Measurements from ENCODE around the gene RHOXF1. TPM values are rescaled to one million over a fixed set of nuclear protein-coding genes. Genes with fewer than 3 reads are reported as not detected.
"Not testable (repeated sequence)": the region's sequence is repeated elsewhere in the genome, so short reads cannot be mapped to it uniquely, and the experiment has no call there.

RHOXF1 gene
- total and polyA plus RNA-seq, 2 donors = 0.39 to 0.42 TPM

- Histone ChIP-seq H3K4me1 (ENCODE audit: control insufficient read depth in 2 of 2, insufficient read depth in 2 of 2, low read length in 2 of 2) (no peaks in the 10 kb centered on the region), H3K27ac (ENCODE audit: low read depth in 1 of 2, low read length in 1 of 2) (no peak overlapping the region), H3K4me3 (ENCODE audit: low read length in 2 of 2) (no peak overlapping the region), H3K9me3 (ENCODE audit: control insufficient read depth in 2 of 2, insufficient read depth in 1 of 2, low read length in 1 of 2) (no peaks in the 10 kb centered on the region), H3K36me3 (ENCODE audit: control insufficient read depth in 2 of 2, insufficient read depth in 2 of 2, low read length in 1 of 2) (no peaks in the 10 kb centered on the region), H3K27me3 (ENCODE audit: control insufficient read depth in 2 of 2, insufficient read depth in 1 of 2, low read length in 1 of 2) (no peaks in the 10 kb centered on the region)
- 87% methylated on average over 11 of the region's 11 CpGs for WGBS
- DNase-seq (ENCODE audit: low read depth in 6 of 9, low spot score in 9 of 9) = no peak
Observed at GRCh38 chrX:120140293-120140981, 24.7 kb upstream of the RHOXF1 start.

- WGBS = 94% methylated on average over 3 of the region's 3 CpGs
- Histone ChIP-seq H3K27ac (ENCODE audit: low read depth in 1 of 2, low read length in 1 of 2) (no peak overlapping the region), H3K4me1 (ENCODE audit: control insufficient read depth in 2 of 2, insufficient read depth in 2 of 2, low read length in 2 of 2) (no peaks in the 10 kb centered on the region), H3K4me3 (ENCODE audit: low read length in 2 of 2) (no peak overlapping the region), H3K36me3 (ENCODE audit: control insufficient read depth in 2 of 2, insufficient read depth in 2 of 2, low read length in 1 of 2) (no peaks in the 10 kb centered on the region), H3K27me3 (ENCODE audit: control insufficient read depth in 2 of 2, insufficient read depth in 1 of 2, low read length in 1 of 2) (no peaks in the 10 kb centered on the region), H3K9me3 (ENCODE audit: control insufficient read depth in 2 of 2, insufficient read depth in 1 of 2, low read length in 1 of 2) (no peaks in the 10 kb centered on the region)
- DNase-seq (ENCODE audit: low read depth in 6 of 9, low spot score in 9 of 9) = no peak
Observed at GRCh38 chrX:120137439-120137838, 21.7 kb upstream of the RHOXF1 start.

- H3K9me3 ChIP-seq (ENCODE audit: control insufficient read depth in 2 of 2, insufficient read depth in 1 of 2, low read length in 1 of 2) = no peaks in the 10 kb centered on the region
- no peak overlapping the region for H3K27ac ChIP-seq (ENCODE audit: low read depth in 1 of 2, low read length in 1 of 2)
- no peak overlapping the region for H3K4me3 ChIP-seq (ENCODE audit: low read length in 2 of 2)
- no peak for DNase-seq (ENCODE audit: low read depth in 6 of 9, low spot score in 9 of 9)
- H3K27me3 ChIP-seq (ENCODE audit: control insufficient read depth in 2 of 2, insufficient read depth in 1 of 2, low read length in 1 of 2) = no peaks in the 10 kb centered on the region
- no peaks in the 10 kb centered on the region for H3K4me1 ChIP-seq (ENCODE audit: control insufficient read depth in 2 of 2, insufficient read depth in 2 of 2, low read length in 2 of 2)
- 62% methylated on average over 3 of the region's 3 CpGs for WGBS
- no peaks in the 10 kb centered on the region for H3K36me3 ChIP-seq (ENCODE audit: control insufficient read depth in 2 of 2, insufficient read depth in 2 of 2, low read length in 1 of 2)
Observed at GRCh38 chrX:120136840-120137239, 21.1 kb upstream of the RHOXF1 start.

- Histone ChIP-seq H3K4me1 (ENCODE audit: control insufficient read depth in 2 of 2, insufficient read depth in 2 of 2, low read length in 2 of 2) (no peaks in the 10 kb centered on the region), H3K27ac (ENCODE audit: low read depth in 1 of 2, low read length in 1 of 2) (no peak overlapping the region), H3K4me3 (ENCODE audit: low read length in 2 of 2) (no peak overlapping the region), H3K9me3 (ENCODE audit: control insufficient read depth in 2 of 2, insufficient read depth in 1 of 2, low read length in 1 of 2) (no peaks in the 10 kb centered on the region), H3K27me3 (ENCODE audit: control insufficient read depth in 2 of 2, insufficient read depth in 1 of 2, low read length in 1 of 2) (no peaks in the 10 kb centered on the region), H3K36me3 (ENCODE audit: control insufficient read depth in 2 of 2, insufficient read depth in 2 of 2, low read length in 1 of 2) (no peaks in the 10 kb centered on the region)
- WGBS = 81% methylated on average over 6 of the region's 6 CpGs
- DNase-seq (ENCODE audit: low read depth in 6 of 9, low spot score in 9 of 9) = no peak
Observed at GRCh38 chrX:120136128-120136527, 20.4 kb upstream of the RHOXF1 start.

- H3K36me3 ChIP-seq (ENCODE audit: control insufficient read depth in 2 of 2, insufficient read depth in 2 of 2, low read length in 1 of 2); H3K4me3 ChIP-seq (ENCODE audit: low read length in 2 of 2); H3K27ac ChIP-seq (ENCODE audit: low read depth in 1 of 2, low read length in 1 of 2); H3K27me3 ChIP-seq (ENCODE audit: control insufficient read depth in 2 of 2, insufficient read depth in 1 of 2, low read length in 1 of 2); H3K4me1 ChIP-seq (ENCODE audit: control insufficient read depth in 2 of 2, insufficient read depth in 2 of 2, low read length in 2 of 2); DNase-seq (ENCODE audit: low read depth in 6 of 9, low spot score in 9 of 9); H3K9me3 ChIP-seq (ENCODE audit: control insufficient read depth in 2 of 2, insufficient read depth in 1 of 2, low read length in 1 of 2): not testable (repeated sequence)
- WGBS = 100% methylated on average over 5 of the region's 5 CpGs
Observed at GRCh38 chrX:120128306-120128846, 12.7 kb upstream of the RHOXF1 start.

- no peaks in the 10 kb centered on the region for H3K27me3 ChIP-seq (ENCODE audit: control insufficient read depth in 2 of 2, insufficient read depth in 1 of 2, low read length in 1 of 2)
Observed at GRCh38 chrX:120125444-120125843, 9.7 kb upstream of the RHOXF1 start.

GRCh38 chrX:120120223-120120622, 4.5 kb upstream of the RHOXF1 start:
- Histone ChIP-seq H3K4me1 (ENCODE audit: control insufficient read depth in 2 of 2, insufficient read depth in 2 of 2, low read length in 2 of 2) (no peaks in the 10 kb centered on the region), H3K27ac (ENCODE audit: low read depth in 1 of 2, low read length in 1 of 2) (no peak overlapping the region), H3K36me3 (ENCODE audit: control insufficient read depth in 2 of 2, insufficient read depth in 2 of 2, low read length in 1 of 2) (no peaks in the 10 kb centered on the region), H3K4me3 (ENCODE audit: low read length in 2 of 2) (no peak overlapping the region), H3K9me3 (ENCODE audit: control insufficient read depth in 2 of 2, insufficient read depth in 1 of 2, low read length in 1 of 2) (no peaks in the 10 kb centered on the region), H3K27me3 (ENCODE audit: control insufficient read depth in 2 of 2, insufficient read depth in 1 of 2, low read length in 1 of 2) (no peaks in the 10 kb centered on the region)
- 96% methylated on average over 12 of the region's 12 CpGs for WGBS
- DNase-seq (ENCODE audit: low read depth in 6 of 9, low spot score in 9 of 9) = no peak

More at GRCh38 chrX:120125444-120125843, 9.7 kb upstream of the RHOXF1 start:
- Histone ChIP-seq H3K36me3 (ENCODE audit: control insufficient read depth in 2 of 2, insufficient read depth in 2 of 2, low read length in 1 of 2) (no peaks in the 10 kb centered on the region), H3K27ac (ENCODE audit: low read depth in 1 of 2, low read length in 1 of 2) (no peak overlapping the region), H3K4me3 (ENCODE audit: low read length in 2 of 2) (no peak overlapping the region), H3K4me1 (ENCODE audit: control insufficient read depth in 2 of 2, insufficient read depth in 2 of 2, low read length in 2 of 2) (no peaks in the 10 kb centered on the region), H3K9me3 (ENCODE audit: control insufficient read depth in 2 of 2, insufficient read depth in 1 of 2, low read length in 1 of 2) (no peaks in the 10 kb centered on the region)
- DNase-seq (ENCODE audit: low read depth in 6 of 9, low spot score in 9 of 9) = no peak
- WGBS = 98% methylated on average over 3 of the region's 3 CpGs

- H3K36me3 ChIP-seq (ENCODE audit: control insufficient read depth in 2 of 2, insufficient read depth in 2 of 2, low read length in 1 of 2) = no peaks in the 10 kb centered on the region
- H3K4me3 ChIP-seq (ENCODE audit: low read length in 2 of 2) = no peak overlapping the region
- no peaks in the 10 kb centered on the region for H3K4me1 ChIP-seq (ENCODE audit: control insufficient read depth in 2 of 2, insufficient read depth in 2 of 2, low read length in 2 of 2)
- DNase-seq (ENCODE audit: low read depth in 6 of 9, low spot score in 9 of 9) = no peak
- no peak overlapping the region for H3K27ac ChIP-seq (ENCODE audit: low read depth in 1 of 2, low read length in 1 of 2)
- no peaks in the 10 kb centered on the region for H3K27me3 ChIP-seq (ENCODE audit: control insufficient read depth in 2 of 2, insufficient read depth in 1 of 2, low read length in 1 of 2)
- no peaks in the 10 kb centered on the region for H3K9me3 ChIP-seq (ENCODE audit: control insufficient read depth in 2 of 2, insufficient read depth in 1 of 2, low read length in 1 of 2)
Observed at GRCh38 chrX:120111611-120112010, 4.1 kb downstream of the RHOXF1 start.

- Histone ChIP-seq H3K27ac (ENCODE audit: low read depth in 1 of 2, low read length in 1 of 2) (no peak overlapping the region), H3K27me3 (ENCODE audit: control insufficient read depth in 2 of 2, insufficient read depth in 1 of 2, low read length in 1 of 2) (no peaks in the 10 kb centered on the region), H3K4me3 (ENCODE audit: low read length in 2 of 2) (no peak overlapping the region), H3K36me3 (ENCODE audit: control insufficient read depth in 2 of 2, insufficient read depth in 2 of 2, low read length in 1 of 2) (no peaks in the 10 kb centered on the region), H3K4me1 (ENCODE audit: control insufficient read depth in 2 of 2, insufficient read depth in 2 of 2, low read length in 2 of 2) (no peaks in the 10 kb centered on the region), H3K9me3 (ENCODE audit: control insufficient read depth in 2 of 2, insufficient read depth in 1 of 2, low read length in 1 of 2) (no peaks in the 10 kb centered on the region)
- DNase-seq (ENCODE audit: low read depth in 6 of 9, low spot score in 9 of 9) = no peak
- 91% methylated on average over 1 of the region's 1 CpG for WGBS
Observed at GRCh38 chrX:120109378-120109777, 6.3 kb downstream of the RHOXF1 start.
